ENCODE results near the gene TSSK3. TPM values are rescaled to one million over a fixed set of nuclear protein-coding genes. Genes with fewer than 3 reads are reported as not detected.

Gene TSSK3
- total RNA-seq, 4 donors from 2014 or later: 0.48 TPM; not detected in 3

- DNase-seq (ENCODE audit: low spot score) (no peak), ATAC-seq (ENCODE audit: low FRiP score) (no peak)
- no peak for TF ChIP-seq CTCF (IDR thresholded peaks at IDR 0.05)
Observed at GRCh38 chr1:32349211-32349708, 13.1 kb upstream of the TSSK3 start.

GRCh38 chr1:32350785-32351398 lies 11.4 kb upstream of the TSSK3 start:
- DNase-seq (ENCODE audit: low spot score): peak; percentile 53
- peak; percentile 73 for ATAC-seq (ENCODE audit: low FRiP score)
- no peak for TF ChIP-seq CTCF (IDR thresholded peaks at IDR 0.05)

DNA sequence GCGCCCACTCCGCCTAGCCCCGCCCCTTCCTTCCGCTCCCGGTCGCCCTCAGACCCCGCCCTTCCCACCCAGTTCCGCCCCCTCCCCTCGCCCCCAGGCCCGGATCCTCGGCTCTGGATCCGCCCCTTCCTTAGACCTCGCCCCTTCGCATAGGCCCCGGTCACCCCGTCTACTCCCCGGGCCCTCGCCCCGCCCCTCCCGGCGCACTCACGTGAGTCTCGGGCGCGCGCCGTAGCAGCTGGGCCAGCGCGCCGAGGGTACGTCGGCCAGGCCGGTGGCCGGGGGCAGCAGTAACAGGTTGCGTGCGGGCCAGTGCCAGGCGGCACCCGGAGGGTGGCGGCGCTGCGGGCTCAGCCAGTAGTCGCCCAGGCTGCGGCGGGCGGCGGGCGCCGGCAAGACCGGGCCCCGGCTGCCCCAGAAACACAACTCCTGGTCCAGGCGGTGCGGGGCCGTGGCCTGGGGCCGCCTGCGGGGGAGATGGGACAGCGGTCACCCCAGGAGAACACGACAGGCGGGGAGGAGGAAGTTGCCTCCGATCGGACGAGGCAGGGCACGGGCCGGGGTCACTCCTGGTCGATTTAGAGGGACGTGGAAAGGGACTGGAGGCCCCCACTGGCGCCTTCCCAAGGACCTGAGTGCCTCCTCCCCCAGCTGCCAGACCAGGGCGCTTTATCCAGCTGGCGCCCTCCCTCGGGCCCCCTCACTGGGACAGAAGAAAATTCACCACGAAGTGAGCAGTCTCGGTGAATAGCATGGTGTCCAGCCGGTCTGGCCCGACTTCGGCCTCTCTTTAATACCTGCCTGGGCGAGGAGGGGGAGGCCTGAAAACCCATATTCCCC lies 10.7 kb upstream of the TSSK3 start:
- peak; percentile 93 for ATAC-seq (ENCODE audit: low FRiP score)
- no peak for TF ChIP-seq CTCF (IDR thresholded peaks at IDR 0.05)
- peak; percentile 77 for DNase-seq (ENCODE audit: low spot score)

DNA sequence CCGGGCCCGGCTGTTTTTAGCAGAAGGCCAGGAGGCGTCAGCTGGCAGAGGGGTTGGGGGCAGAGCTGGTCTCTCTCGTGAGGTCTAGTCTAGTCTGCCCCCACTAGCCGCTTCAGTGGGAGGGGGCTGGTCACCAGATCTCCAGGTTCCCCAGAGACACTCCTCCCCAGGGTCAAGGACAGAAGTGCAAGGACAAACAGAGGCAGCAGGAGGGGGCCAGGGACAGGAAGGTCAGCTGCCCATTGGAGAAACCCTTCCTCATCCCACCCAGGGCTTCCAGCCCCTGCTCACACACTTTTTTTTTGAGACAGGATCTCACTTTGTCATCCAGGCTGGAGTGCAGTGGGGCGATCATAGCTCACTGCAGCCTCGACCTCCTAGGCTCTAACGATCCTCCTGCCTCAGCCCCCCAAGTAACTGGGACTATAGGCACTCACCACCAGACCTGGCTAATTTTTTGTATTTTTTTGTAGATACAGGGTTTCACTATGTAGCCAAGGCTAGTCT lies 10.0 kb upstream of the TSSK3 start:
- ATAC-seq (ENCODE audit: low FRiP score): no peak
- no peak for TF ChIP-seq CTCF (IDR thresholded peaks at IDR 0.05)
- DNase-seq (ENCODE audit: low spot score): no peak

DNA sequence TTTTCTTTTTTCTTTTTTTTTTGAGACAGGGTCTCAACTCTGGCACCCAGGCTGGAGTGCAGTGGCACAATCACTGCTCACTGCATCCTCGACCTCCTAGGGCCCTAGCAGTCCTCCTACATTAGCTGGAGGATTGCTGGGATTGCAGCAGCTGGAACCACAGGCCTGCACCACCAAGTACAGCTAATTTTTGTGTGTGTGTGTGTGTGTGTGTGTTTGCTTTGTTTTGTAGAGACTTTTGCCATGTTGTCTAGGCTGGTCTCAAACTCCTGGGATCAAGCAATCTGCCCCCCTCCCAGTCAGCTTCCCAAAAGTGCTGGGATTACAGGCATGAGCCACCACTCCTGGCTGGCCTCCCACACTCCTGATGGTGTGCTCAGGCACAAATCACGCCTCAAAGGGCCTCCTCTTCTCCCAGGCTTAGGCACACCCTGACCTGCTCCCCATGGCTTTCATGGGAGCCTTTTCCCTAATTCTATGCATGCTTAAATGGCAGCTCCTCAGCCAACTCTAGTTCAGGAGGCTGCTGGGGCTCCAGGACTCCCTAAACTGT lies 9.4 kb upstream of the TSSK3 start:
- ATAC-seq (ENCODE audit: low FRiP score): no peak
- DNase-seq (ENCODE audit: low spot score): no peak
- no peak for TF ChIP-seq CTCF (IDR thresholded peaks at IDR 0.05)

DNA sequence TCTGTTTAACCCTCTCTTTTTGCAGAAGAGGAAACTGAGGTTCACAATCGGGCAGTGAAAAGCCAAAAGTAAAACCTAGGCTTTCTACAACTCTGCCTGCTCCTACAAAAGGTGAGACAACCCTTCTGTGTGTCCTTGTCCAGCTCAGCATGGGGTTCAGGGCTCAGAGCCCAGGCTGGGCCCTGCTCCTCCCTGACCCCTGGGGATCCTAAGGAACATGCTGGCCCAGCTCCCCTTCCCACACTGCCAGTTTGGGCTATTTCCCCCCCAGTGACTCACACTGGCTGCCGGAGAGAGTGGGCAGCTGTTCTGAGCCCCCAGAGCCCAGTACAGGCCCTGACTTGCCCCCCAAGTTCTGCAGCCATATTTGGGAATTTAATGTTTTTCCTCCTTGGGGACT lies 8.9 kb upstream of the TSSK3 start:
- ATAC-seq (ENCODE audit: low FRiP score) (no peak), DNase-seq (ENCODE audit: low spot score) (no peak)
- TF ChIP-seq CTCF (IDR thresholded peaks at IDR 0.05): no peak
